ENCODE measurements around the gene SLC66A3.

SLC66A3 gene

GRCh38 chr2:11174222-11174621 lies 19.0 kb downstream of the SLC66A3 start:
- no peak overlapping the region for H3K4me3 ChIP-seq (ENCODE audit: low read depth, low read length)
- no peak for TF ChIP-seq CTCF (IDR thresholded peaks at IDR 0.05; ENCODE audit: control insufficient read depth, extremely low read depth, insufficient read depth)
- no peak for DNase-seq (ENCODE audit: low read depth)

- TF ChIP-seq CTCF (IDR thresholded peaks at IDR 0.05; ENCODE audit: control insufficient read depth, extremely low read depth, insufficient read depth): no peak
- H3K4me3 ChIP-seq (ENCODE audit: low read depth, low read length): no peak overlapping the region
- no peak for DNase-seq (ENCODE audit: low read depth)
Observed at GRCh38 chr2:11175293-11175795, 20.1 kb downstream of the SLC66A3 start.

GRCh38 chr2:11177871-11178690 lies 22.8 kb downstream of the SLC66A3 start:
- H3K4me3 ChIP-seq (ENCODE audit: low read depth, low read length): no peak overlapping the region
- no peak for TF ChIP-seq CTCF (IDR thresholded peaks at IDR 0.05; ENCODE audit: control insufficient read depth, extremely low read depth, insufficient read depth)
- no peak for DNase-seq (ENCODE audit: low read depth)

- TF ChIP-seq CTCF (IDR thresholded peaks at IDR 0.05; ENCODE audit: control insufficient read depth, extremely low read depth, insufficient read depth): no peak
- no peak for DNase-seq (ENCODE audit: low read depth)
- H3K4me3 ChIP-seq (ENCODE audit: low read depth, low read length): no peak overlapping the region
Observed at GRCh38 chr2:11179196-11179595, 23.9 kb downstream of the SLC66A3 start.

GRCh38 chr2:11179899-11180298 lies 24.6 kb downstream of the SLC66A3 start:
- no peak for TF ChIP-seq CTCF (IDR thresholded peaks at IDR 0.05; ENCODE audit: control insufficient read depth, extremely low read depth, insufficient read depth)
- no peak for DNase-seq (ENCODE audit: low read depth)
- H3K4me3 ChIP-seq (ENCODE audit: low read depth, low read length): no peak overlapping the region

- no peak for DNase-seq (ENCODE audit: low read depth)
- no peak for TF ChIP-seq CTCF (IDR thresholded peaks at IDR 0.05; ENCODE audit: control insufficient read depth, extremely low read depth, insufficient read depth)
- no peak overlapping the region for H3K4me3 ChIP-seq (ENCODE audit: low read depth, low read length)
Observed at GRCh38 chr2:11180653-11181052, 25.4 kb downstream of the SLC66A3 start.

GRCh38 chr2:11182951-11183350 lies 27.7 kb downstream of the SLC66A3 start:
- TF ChIP-seq CTCF (IDR thresholded peaks at IDR 0.05; ENCODE audit: control insufficient read depth, extremely low read depth, insufficient read depth): no peak
- no peak for DNase-seq (ENCODE audit: low read depth)
- no peak overlapping the region for H3K4me3 ChIP-seq (ENCODE audit: low read depth, low read length)

Data from LNCaP clone FGC (cell line).